SK-N-MC (cell line): Measurements from ENCODE around the gene SPG7.
"Not testable (repeated sequence)": the region's sequence is repeated elsewhere in the genome, so short reads cannot be mapped to it uniquely, and the experiment has no call there.

Experiments
- DNase-seq: peaks from one replicate; pipeline ENCODE4 v3.0.0-alpha.2; 2011; ENCODE audit warnings: low read depth, low spot score
- H3K27ac ChIP-seq: fragments of 200-600 bp; sonication (generic); 2 replicates; pipeline ENCODE4 v1.5.1; 2016; ENCODE audit warnings: mixed run types
- H3K36me3 ChIP-seq: fragments of 200-600 bp; sonication (generic); 2 replicates; pipeline ENCODE4 v1.6.1; 2017; ENCODE audit warnings: antibody characterized with exemption, low read length, mixed read lengths; ENCODE audit not compliant: insufficient read depth
- H3K4me3 ChIP-seq: fragments of 200-600 bp; sonication (generic); 2 replicates; pipeline ENCODE4 v1.5.1; 2016
- H3K9ac ChIP-seq: fragments of 200-600 bp; sonication (generic); 2 replicates; pipeline ENCODE4 v1.8.0; 2017; ENCODE audit warnings: mixed run types, mixed read lengths; ENCODE audit not compliant: insufficient read length
- H3K9me3 ChIP-seq: fragments of 200-600 bp; sonication (generic); 2 replicates; pipeline ENCODE4 v1.6.1; 2017; ENCODE audit warnings: low read depth, mild to moderate bottlenecking, antibody characterized with exemption, low read length, moderate library complexity, mixed read lengths
- EZH2 ChIP-seq: fragments of 200-600 bp; sonication (generic); IDR thresholded peaks from one replicate; pipeline ENCODE4 v1.6.1; 2017; ENCODE audit warnings: antibody characterized with exemption
- FOXP2 ChIP-seq: optimal IDR thresholded peaks from 2 replicates; pipeline ENCODE3; 2011; ENCODE audit warnings: mild to moderate bottlenecking, moderate library complexity; ENCODE audit not compliant: insufficient read depth; ENCODE audit errors: extremely low read length, control extremely low read depth
- POLR2AphosphoS5 ChIP-seq: IDR thresholded peaks from 2 replicates; pipeline ENCODE4 v1.6.1; 2012; ENCODE audit warnings: mild to moderate bottlenecking, low read depth, low read length, borderline replicate concordance

SPG7 gene

GRCh38 chr16:89584768-89585549, 76.8 kb downstream of the SPG7 start:
- Histone ChIP-seq H3K9me3 (no peaks in the 10 kb centered on the region), H3K9ac (no peak overlapping the region), H3K27ac (no peak overlapping the region), H3K36me3 (peaks cover 28% of the 10 kb centered on the region; the same call in 1 of the 2 replicates), H3K4me3 (no peak overlapping the region)
- no peak for DNase-seq
- TF ChIP-seq POLR2AphosphoS5: no peak
- no peak for TF ChIP-seq FOXP2
- TF ChIP-seq EZH2: no peak

GRCh38 chr16:89586218-89586617, 78.0 kb downstream of the SPG7 start:
- Histone ChIP-seq H3K4me3 (no peak overlapping the region), H3K27ac (no peak overlapping the region), H3K9me3 (no peaks in the 10 kb centered on the region), H3K9ac (no peak overlapping the region), H3K36me3 (peaks cover 27% of the 10 kb centered on the region; the same call in 1 of the 2 replicates)
- TF ChIP-seq EZH2 (no peak), POLR2AphosphoS5 (no peak), FOXP2 (no peak)
- DNase-seq: no peak

- H3K9me3 ChIP-seq: no peaks in the 10 kb centered on the region
- H3K27ac ChIP-seq: no peak overlapping the region
- no peak overlapping the region for H3K4me3 ChIP-seq
- DNase-seq: no peak
- H3K9ac ChIP-seq: no peak overlapping the region
- peaks cover 25% of the 10 kb centered on the region; the same call in 1 of the 2 replicates for H3K36me3 ChIP-seq
- TF ChIP-seq FOXP2 (no peak), POLR2AphosphoS5 (no peak), EZH2 (no peak)
These were observed 78.7 kb downstream of the SPG7 start for GRCh38 chr16:89586853-89587252.

GRCh38 chr16:89587676-89588075, 79.5 kb downstream of the SPG7 start:
- H3K27ac ChIP-seq: not testable (repeated sequence)

DNA sequence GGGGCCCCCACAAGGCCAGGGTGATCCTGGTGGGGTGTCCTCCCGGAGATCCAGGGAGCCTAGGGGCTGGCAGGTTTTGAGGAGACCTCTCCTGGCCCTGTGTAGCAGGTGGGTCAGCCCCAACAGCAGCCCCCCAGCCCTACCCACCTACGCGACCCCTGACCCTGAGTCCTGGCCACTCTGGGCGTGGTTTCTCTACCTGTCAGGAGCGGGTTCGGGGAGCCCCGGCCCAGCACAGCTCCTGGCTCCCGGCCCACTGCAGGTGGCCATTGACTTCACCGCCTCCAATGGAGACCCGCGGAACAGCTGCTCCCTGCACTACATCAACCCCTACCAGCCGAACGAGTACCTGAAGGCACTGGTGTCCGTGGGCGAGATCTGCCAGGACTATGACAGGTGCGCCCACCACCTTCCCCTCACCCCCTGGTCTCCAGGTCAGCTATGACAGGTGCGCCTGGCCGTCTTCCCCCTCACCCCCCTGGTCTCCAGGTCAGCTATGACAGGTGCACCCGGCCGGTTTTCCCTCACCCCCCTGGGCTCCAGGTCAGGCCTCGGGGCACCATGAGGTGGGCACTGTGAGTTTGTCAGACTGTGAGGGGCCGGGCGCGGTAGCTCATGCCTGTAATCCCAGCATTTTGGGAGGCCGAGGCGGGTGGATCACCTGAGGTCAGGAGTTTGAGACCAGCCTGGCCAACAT, 80.4 kb downstream of the SPG7 start:
- TF ChIP-seq POLR2AphosphoS5 (no peak), FOXP2 (no peak), EZH2 (no peak)

More at GRCh38 chr16:89587676-89588075, 79.5 kb downstream of the SPG7 start:
- not testable (repeated sequence) for H3K4me3 ChIP-seq, H3K9me3 ChIP-seq, H3K9ac ChIP-seq, DNase-seq
- H3K36me3 ChIP-seq: peaks cover 18% of the 10 kb centered on the region; the same call in 1 of the 2 replicates

DNA sequence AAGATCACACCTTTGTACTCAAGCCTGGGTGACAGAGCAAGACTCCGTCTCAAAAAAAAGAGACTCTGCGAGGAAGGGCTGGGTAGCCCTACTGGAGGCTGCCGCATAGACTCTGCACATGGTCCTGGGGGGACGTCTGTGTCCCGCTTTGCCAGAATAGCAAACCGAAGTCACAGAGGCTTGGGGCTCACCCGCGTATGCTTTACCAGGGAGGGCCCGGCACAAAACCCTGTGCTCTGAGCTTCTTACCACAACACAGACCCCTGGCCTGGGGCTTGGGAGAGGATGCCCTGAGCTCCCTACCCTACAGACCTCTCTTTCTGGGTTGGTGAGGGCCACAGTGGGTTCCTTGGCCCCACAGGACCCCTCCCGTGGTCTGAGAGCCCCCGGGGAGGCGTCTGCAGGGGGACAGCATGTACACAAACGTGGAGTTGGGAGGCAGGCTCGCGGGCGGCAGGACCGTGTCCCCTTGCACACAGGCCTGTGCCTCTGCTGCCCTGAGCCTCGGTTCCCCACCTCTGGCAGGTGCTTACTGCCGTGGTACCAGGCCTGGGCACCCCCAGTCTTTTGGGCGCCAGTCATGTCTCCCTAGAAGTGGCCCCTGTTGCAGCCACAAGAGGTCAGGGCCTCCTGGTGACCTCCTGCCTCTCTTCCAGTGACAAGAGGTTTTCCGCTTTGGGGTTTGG, 81.2 kb downstream of the SPG7 start:
- Histone ChIP-seq H3K9ac (no peak overlapping the region), H3K9me3 (no peaks in the 10 kb centered on the region), H3K27ac (no peak overlapping the region), H3K36me3 (peaks cover 17% of the 10 kb centered on the region; the same call in 1 of the 2 replicates), H3K4me3 (no peak overlapping the region)
- TF ChIP-seq POLR2AphosphoS5 (no peak), FOXP2 (no peak), EZH2 (no peak)
- no peak for DNase-seq

More for the DNA sequence above, 80.4 kb downstream of the SPG7 start:
- Histone ChIP-seq H3K4me3 (no peak overlapping the region), H3K27ac (no peak overlapping the region), H3K9me3 (no peaks in the 10 kb centered on the region), H3K9ac (no peak overlapping the region), H3K36me3 (peaks cover 17% of the 10 kb centered on the region; the same call in 1 of the 2 replicates)
- no peak for DNase-seq

DNA sequence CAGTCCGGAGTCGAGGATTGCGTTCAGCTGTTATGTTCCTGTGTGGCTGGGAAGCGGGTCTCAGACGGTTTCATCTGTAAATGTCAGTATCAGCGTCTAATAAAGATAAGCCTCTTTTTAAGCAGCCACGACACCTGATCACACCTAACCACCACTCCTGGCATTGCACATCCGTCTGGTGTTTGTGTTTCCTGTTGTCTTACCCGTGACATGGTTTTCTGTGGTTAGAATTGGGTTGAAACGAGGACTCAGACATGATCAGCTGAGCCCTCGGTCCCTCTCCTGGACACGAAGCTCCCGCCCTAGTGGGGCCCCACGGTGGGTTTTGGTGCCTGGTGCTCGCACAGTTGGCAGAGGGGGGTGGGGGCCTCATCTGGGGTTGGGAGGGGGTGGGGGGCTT, 85.6 kb downstream of the SPG7 start:
- H3K9ac ChIP-seq: no peak overlapping the region
- H3K27ac ChIP-seq: no peak overlapping the region
- no peak overlapping the region for H3K4me3 ChIP-seq
- peaks cover 4% of the 10 kb centered on the region; the same call in 1 of the 2 replicates for H3K36me3 ChIP-seq
- no peaks in the 10 kb centered on the region for H3K9me3 ChIP-seq
- TF ChIP-seq EZH2: no peak
- no peak for TF ChIP-seq FOXP2
- no peak for TF ChIP-seq POLR2AphosphoS5
- DNase-seq: no peak
